H1 (cell line): ENCODE data around the gene CSNK1D.

Source experiments
- CEBPB ChIP-seq: IDR thresholded peaks from 2 replicates; pipeline ENCODE4 v1.6.1; 2012; ENCODE audit warnings: low read depth, low read length
- CHD2 ChIP-seq: IDR thresholded peaks from 2 replicates; pipeline ENCODE4 v1.6.1; 2012; ENCODE audit warnings: low read length, improper control_type of control experiment
- EZH2 ChIP-seq: fragments of 200-600 bp; sonication (generic); IDR thresholded peaks from 2 replicates; pipeline ENCODE4 v1.7.1; 2012; ENCODE audit warnings: low read depth, mild to moderate bottlenecking, moderate library complexity, low read length, inconsistent platforms; ENCODE audit not compliant: severe bottlenecking
- JUN ChIP-seq: IDR thresholded peaks from 2 replicates; pipeline ENCODE4 v1.6.1; 2011; ENCODE audit warnings: low read depth, mild to moderate bottlenecking, improper control_type of control experiment, low read length
- KDM5A ChIP-seq: fragments of 200-600 bp; IDR thresholded peaks from 2 replicates; pipeline ENCODE4 v1.7.1; 2012; ENCODE audit warnings: mild to moderate bottlenecking, low read length, inconsistent platforms, mixed read lengths
- MAFK ChIP-seq: IDR thresholded peaks from 2 replicates; pipeline ENCODE4 v1.6.1; 2012; ENCODE audit warnings: low read depth, mild to moderate bottlenecking, improper control_type of control experiment, low read length
- NRF1 ChIP-seq: IDR thresholded peaks from 2 replicates; pipeline ENCODE4 v1.6.1; 2011; ENCODE audit warnings: mild to moderate bottlenecking, low read depth, low read length, improper control_type of control experiment
- POLR2A ChIP-seq, 2 experiments: IDR thresholded peaks; 1 replicate in 1 of 2; 2 replicates in 1 of 2; pipeline ENCODE4 v1.6.1; 2011; ENCODE audit warnings: low read depth in 2 of 2, low read length in 2 of 2, mild to moderate bottlenecking in 2 of 2; ENCODE audit errors: control extremely low read depth in 1 of 2
- POLR2AphosphoS5 ChIP-seq: IDR thresholded peaks from 2 replicates; pipeline ENCODE4 v1.6.1; 2011; ENCODE audit warnings: low read depth, low read length
- SP1 ChIP-seq: IDR thresholded peaks from 2 replicates; pipeline ENCODE4 v1.6.1; 2011; ENCODE audit warnings: low read depth, low read length
- ZNF274 ChIP-seq: IDR thresholded peaks from 2 replicates; pipeline ENCODE4 v1.7.0; 2012; ENCODE audit warnings: low read length, borderline replicate concordance; ENCODE audit errors: extremely low read depth
- TF ChIP-seq, protein P1 (sequence below), 3 experiments: IDR thresholded peaks; 1 replicate in 2 of 3; 2 replicates in 1 of 3; pipeline versions ENCODE4 v1.5.1 to v1.6.1; 2011; ENCODE audit warnings: low read length in 3 of 3, mild to moderate bottlenecking in 3 of 3, inconsistent platforms in 2 of 3, low read depth in 1 of 3, moderate library complexity in 1 of 3; ENCODE audit not compliant: insufficient read depth in 1 of 3; ENCODE audit errors: control extremely low read depth in 1 of 3
- TF ChIP-seq, protein P2 (sequence below): IDR thresholded peaks from 2 replicates; pipeline ENCODE4 v1.6.1; 2012; ENCODE audit warnings: inconsistent platforms

DNA sequence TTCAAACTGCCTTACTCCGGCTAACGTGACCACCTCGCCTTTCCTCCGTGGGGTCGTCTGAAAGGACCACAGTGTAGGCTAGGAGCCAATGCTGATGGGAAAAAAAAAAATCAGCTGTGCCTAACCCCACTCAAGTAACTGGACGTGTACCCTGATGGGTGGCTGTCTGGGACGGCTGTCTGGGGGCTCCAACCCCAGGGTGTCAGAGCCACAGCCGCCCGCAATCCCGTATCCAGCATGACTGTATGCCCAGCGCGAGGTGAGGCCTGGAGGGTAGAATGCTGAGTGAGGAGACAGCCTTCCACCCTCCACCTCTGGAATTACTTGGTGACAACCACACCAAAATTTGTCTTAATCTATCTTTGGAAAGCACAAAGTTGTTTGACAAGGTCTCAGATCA is 2.8 kb downstream of the CSNK1D start:
- TF ChIP-seq JUN (no peak), POLR2A (IDR thresholded peaks at IDR 0.05; ENCODE audit: control extremely low read depth in 1 of 2, low read depth in 2 of 2, low read length in 2 of 2) (no peak), POLR2AphosphoS5 (no peak; the same call in 1 of the 2 replicates), CEBPB (no peak), SP1 (no peak), EZH2 (no peak), ZNF274 (no peak), MAFK (no peak), NRF1 (no peak), CHD2 (no peak), KDM5A (no peak)
- TF ChIP-seq, protein P1, sequence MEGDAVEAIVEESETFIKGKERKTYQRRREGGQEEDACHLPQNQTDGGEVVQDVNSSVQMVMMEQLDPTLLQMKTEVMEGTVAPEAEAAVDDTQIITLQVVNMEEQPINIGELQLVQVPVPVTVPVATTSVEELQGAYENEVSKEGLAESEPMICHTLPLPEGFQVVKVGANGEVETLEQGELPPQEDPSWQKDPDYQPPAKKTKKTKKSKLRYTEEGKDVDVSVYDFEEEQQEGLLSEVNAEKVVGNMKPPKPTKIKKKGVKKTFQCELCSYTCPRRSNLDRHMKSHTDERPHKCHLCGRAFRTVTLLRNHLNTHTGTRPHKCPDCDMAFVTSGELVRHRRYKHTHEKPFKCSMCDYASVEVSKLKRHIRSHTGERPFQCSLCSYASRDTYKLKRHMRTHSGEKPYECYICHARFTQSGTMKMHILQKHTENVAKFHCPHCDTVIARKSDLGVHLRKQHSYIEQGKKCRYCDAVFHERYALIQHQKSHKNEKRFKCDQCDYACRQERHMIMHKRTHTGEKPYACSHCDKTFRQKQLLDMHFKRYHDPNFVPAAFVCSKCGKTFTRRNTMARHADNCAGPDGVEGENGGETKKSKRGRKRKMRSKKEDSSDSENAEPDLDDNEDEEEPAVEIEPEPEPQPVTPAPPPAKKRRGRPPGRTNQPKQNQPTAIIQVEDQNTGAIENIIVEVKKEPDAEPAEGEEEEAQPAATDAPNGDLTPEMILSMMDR (IDR thresholded peaks at IDR 0.05; ENCODE audit: control extremely low read depth in 1 of 3, insufficient read depth in 1 of 3, low read depth in 1 of 3, low read length in 3 of 3): no peak
- TF ChIP-seq, protein P2, sequence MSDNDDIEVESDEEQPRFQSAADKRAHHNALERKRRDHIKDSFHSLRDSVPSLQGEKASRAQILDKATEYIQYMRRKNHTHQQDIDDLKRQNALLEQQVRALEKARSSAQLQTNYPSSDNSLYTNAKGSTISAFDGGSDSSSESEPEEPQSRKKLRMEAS: no peak
